K562 (cell line): ENCODE results near the gene HIGD1C. TPM values are rescaled to one million over a fixed set of nuclear protein-coding genes. Genes with fewer than 3 reads are reported as not detected.
A peak's percentile ranks its signal among the peaks of the same experiment; 100 is the strongest.

Experiments
- ARID3A ChIP-seq: IDR thresholded peaks from 2 replicates; pipeline ENCODE4 v1.6.1; 2012; ENCODE audit warnings: low read depth, low read length, improper control_type of control experiment, borderline replicate concordance
- BRD9 ChIP-seq: fragments of 450-650 bp; IDR thresholded peaks from 2 replicates; pipeline ENCODE4 v1.6.1; 2018; ENCODE audit warnings: low read depth; ENCODE audit not compliant: partially characterized antibody
- CC2D1A ChIP-seq: fragments of 450-650 bp; IDR thresholded peaks from 2 replicates; pipeline ENCODE4 v1.6.1; 2017; ENCODE audit warnings: mild to moderate bottlenecking
- HDGF ChIP-seq: fragments of 450-650 bp; IDR thresholded peaks from 2 replicates; pipeline ENCODE4 v1.6.1; 2016
- HNRNPL ChIP-seq: fragments of 200-400 bp; formaldehyde crosslinking; IDR thresholded peaks from 2 replicates; pipeline ENCODE4 v1.6.1; 2017; ENCODE audit warnings: low read depth, mild to moderate bottlenecking, low read length
- MCM2 ChIP-seq: fragments of 450-650 bp; IDR thresholded peaks from 2 replicates; pipeline ENCODE4 v1.6.1; 2017; ENCODE audit warnings: low read depth, mild to moderate bottlenecking
- NR4A1 ChIP-seq, 2 experiments: fragments of 250-450 bp in 1 of 2; fragments of 450-650 bp in 1 of 2; sonication (Bioruptor Pico) in 1 of 2; IDR thresholded peaks; 2 replicates each; pipeline versions ENCODE4 v1.4.0 to v1.6.1; 2016 to 2020; ENCODE audit warnings: mild to moderate bottlenecking in 2 of 2, missing compliant biosample characterization in 1 of 2, missing genetic modification characterization in 1 of 2, moderate library complexity in 1 of 2
- PHF8 ChIP-seq: fragments of 200-600 bp; sonication (generic); IDR thresholded peaks from 2 replicates; pipeline ENCODE4 v1.6.1; 2012; ENCODE audit warnings: mixed run types, mild to moderate bottlenecking, inconsistent platforms, low read length, moderate library complexity, borderline replicate concordance
- USF2 ChIP-seq: sonication (generic); formaldehyde crosslinking; IDR thresholded peaks from 2 replicates; pipeline ENCODE4 v1.5.0; 2020; ENCODE audit warnings: missing genetic modification reagents
- XRCC5 ChIP-seq: fragments of 200-400 bp; formaldehyde crosslinking; IDR thresholded peaks from 2 replicates; pipeline ENCODE4 v1.6.1; 2017; ENCODE audit warnings: low read depth, mild to moderate bottlenecking, low read length
- ZNF197 ChIP-seq: fragments of 200-800 bp; sonication (Bioruptor generic); IDR thresholded peaks from 2 replicates; pipeline ENCODE4 v1.6.1; 2016; ENCODE audit warnings: low read depth, missing genetic modification characterization, missing compliant biosample characterization
- ZNF318 ChIP-seq, 2 experiments: fragments of 450-650 bp; IDR thresholded peaks; 2 replicates each; pipeline ENCODE4 v1.6.1; 2016; ENCODE audit warnings: mild to moderate bottlenecking in 2 of 2, borderline replicate concordance in 1 of 2, low read depth in 1 of 2, moderate library complexity in 1 of 2
- ZNF592 ChIP-seq: fragments of 450-650 bp; IDR thresholded peaks from 2 replicates; pipeline ENCODE4 v1.6.1; 2017; ENCODE audit warnings: antibody characterized with exemption, mild to moderate bottlenecking
- polyA plus RNA-seq, 8 experiments: library from polyadenylated mRNA; depleted of rRNA in 4 of 8; stranded (reverse) in 5 of 8; unstranded in 3 of 8; fragments of >200 nt; fragmentation: Nextera tagmentation in 2 of 8; fragmentation: Illumina TruSeq in 1 of 8; extraction: Ambion mirVana in 2 of 8; extraction: Trizol in 1 of 8; gene quantifications; 2 replicates each; pipeline versions ENCODE4 v1.2.1 to v1.2.3, GENCODE V29; 2011 to 2014; ENCODE audit warnings: inconsistent platforms in 1 of 8, missing spikeins in 1 of 8
- total RNA-seq, 7 experiments: library from RNA; depleted of rRNA in 6 of 7; stranded (reverse); fragments of >200 nt in 6 of 7; fragmentation: Illumina TruSeq in 2 of 7; extraction: Trizol in 2 of 7; gene quantifications; 2 replicates each; pipeline versions ENCODE4 v1.2.1 to v1.2.3, GENCODE V29; 2011 to 2021; ENCODE audit warnings: low replicate concordance in 1 of 7

The HIGD1C gene
- total and polyA plus RNA-seq, 9 of the 15 experiments (the other 6 are each of a cell fraction or from before 2014, with no cell fraction given) = not detected

GRCh38 chr12:51017452-51017851, 65.1 kb downstream of the HIGD1C start (continued):
- TF ChIP-seq ZNF318 (IDR thresholded peaks at IDR 0.05; ENCODE audit: borderline replicate concordance in 1 of 2, low read depth in 1 of 2) (no peak), CC2D1A (no peak), MCM2 (no peak), ZNF592 (no peak), PHF8 (no peak), ZNF197 (CRISPR knock-in tag) (no peak), HDGF (no peak), ARID3A (0 out of 2 replicates have a peak, but pooled peaks have one; percentile 14), XRCC5 (no peak), HNRNPL (no peak), NR4A1 (CRISPR knock-in tag; IDR thresholded peaks at IDR 0.05) (no peak), NR4A1 (tag; IDR thresholded peaks at IDR 0.05) (no peak), USF2 (no peak), BRD9 (no peak)
